Activated T-helper 9 cell treated with anti-CD3 and anti-CD28 coated beads, Interleukin-2, amount 50 U/mL, for 16 hours (primary cell): ENCODE measurements around the gene RASSF7.
"Not testable (repeated sequence)": the region's sequence is repeated elsewhere in the genome, so short reads cannot be mapped to it uniquely, and the experiment has no call there.

ENCODE experiments used
- DNase-seq: peaks from one replicate; pipeline ENCODE4 v3.0.0-alpha.2; 2020; ENCODE audit warnings: low read depth

The RASSF7 gene

DNA sequence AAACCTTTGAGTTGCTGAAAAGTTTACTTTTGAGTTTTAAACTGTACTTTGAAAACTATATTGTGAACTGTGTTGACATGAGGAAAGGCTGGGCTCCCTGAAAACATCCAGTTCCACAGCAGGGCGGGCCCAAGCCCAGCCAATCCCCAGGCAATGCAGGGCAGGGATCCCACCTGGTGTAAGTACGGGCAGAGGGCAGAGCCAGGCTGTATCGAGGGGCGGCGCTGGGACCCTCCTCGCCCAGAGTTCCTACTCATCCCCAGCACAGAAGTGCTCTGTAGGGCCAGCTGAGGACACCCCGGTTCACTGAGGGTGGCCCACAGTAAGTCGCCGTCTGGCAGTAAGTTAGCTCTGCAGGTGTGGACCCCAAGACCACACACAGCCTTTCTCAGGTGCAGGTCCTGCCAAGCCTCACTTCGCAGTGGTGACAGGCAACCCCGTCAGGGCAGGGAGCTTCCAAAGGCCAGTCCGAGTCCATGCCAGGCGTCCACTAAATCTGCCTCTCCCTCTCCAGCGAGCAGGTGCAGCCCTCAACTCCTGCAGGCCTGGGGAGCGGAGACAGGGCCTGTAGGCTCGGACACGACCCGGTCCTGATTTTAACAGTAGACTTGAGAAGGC, 6.3 kb downstream of the RASSF7 start:
- no peak for DNase-seq

DNA sequence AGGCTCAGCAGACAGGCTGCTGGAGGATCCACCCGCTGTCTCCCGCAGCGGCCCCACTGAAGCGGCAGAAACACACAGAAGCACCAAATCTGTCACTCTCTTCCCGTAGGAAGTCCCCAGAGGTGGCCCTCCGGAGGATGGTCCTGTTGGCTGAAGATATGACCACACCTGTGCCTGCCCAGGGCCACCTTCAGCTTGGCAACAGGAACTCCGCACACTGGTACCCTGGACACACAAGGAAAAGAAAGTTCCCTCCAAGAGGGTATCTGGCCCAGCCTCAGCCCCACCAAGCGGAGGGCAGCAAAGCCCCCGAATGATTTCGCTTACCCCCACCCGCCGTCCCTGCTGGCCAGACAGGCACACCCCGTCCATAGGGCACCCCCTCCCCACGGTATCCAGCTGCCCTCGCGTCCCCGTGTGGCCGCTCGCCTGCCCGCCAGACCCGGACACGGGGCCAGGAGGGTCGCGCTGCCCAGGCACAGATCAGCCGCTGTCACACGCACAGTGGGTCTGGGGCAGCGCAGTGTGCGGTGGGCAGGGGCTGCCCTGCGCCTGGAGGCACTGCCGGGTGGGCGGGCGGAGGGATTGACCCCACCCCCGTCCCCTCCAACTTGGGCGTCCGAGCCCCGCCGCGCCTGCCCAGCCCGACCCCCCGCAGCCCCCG, 7.0 kb downstream of the RASSF7 start:
- DNase-seq: no peak

DNA sequence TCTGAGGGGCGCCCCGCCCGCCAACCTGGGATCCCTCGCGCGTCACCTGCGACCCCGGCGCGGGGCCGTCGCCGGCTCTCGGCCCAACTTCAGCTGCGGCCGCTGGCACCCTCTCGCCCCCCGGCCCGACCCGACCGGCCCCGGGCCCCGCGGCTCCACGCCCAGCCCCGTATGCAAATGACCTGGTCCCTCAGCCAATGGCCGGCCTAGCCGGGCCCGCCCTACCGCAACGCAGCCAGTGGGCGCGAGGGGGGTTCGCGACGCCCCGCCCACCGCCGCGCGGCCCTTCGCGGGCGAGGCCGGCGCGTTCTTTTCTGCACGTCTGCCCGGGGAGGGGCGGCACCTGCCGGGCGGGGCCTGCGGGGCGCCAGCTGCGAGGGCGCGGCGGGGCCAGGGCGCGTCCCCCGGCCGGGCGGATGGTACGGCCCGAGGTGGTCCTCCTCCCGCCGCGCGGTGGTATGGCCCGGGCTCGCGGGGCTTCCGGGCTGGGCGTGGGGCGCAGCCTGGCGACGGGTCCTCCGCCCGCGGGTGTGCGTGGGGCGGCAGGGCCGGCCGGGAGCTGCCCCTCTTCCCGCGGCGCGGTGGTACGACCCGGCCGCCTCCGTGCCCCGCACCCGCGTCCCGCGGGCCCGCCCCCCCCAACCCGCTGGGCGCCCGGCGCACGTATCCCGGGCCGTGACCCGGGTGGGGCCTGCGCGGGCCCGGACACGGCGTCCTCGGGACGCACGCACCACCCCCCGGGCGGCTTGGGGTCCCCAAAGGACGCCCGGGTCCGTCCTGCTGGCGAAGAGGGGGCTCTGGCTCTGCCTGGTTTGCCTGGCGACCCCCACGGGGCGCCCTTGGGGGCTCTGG, 7.8 kb downstream of the RASSF7 start:
- DNase-seq: peak; percentile 86

DNA sequence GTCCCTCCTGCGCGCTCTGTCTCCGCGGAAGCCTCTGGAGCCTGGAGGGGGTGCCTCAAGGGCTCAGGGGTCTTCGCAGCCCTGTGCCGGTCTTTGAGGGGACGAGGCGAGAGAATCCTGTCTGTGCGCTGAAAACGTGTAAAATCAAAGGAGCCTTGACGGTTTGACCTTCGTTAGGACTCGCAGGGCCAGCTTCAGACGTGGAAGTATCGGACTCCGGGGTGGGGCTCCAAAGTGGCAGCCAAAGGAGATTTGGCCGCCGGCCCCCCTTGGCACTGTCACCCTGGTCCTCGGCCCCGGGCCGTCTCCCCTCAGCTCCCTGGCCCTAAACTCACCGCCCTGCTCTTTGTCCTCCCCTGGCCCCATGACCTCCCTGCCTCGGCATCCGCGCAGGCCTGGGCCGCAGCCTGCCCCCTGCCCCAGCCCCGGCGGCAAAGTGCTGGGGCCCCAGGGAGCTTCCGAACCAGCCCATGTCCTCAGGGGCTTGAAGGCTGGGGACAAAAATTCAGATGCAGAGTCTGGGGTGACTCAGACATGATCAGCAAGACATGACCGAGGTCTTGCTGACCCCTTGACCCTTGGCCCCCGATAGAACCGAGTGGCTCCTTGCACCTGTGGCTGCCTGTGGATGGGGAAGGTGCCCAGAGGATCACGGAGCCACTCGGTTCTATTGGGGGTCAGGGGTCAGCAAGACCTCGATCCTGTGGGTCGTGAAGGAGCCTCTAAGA, 8.6 kb downstream of the RASSF7 start:
- no peak for DNase-seq

DNA sequence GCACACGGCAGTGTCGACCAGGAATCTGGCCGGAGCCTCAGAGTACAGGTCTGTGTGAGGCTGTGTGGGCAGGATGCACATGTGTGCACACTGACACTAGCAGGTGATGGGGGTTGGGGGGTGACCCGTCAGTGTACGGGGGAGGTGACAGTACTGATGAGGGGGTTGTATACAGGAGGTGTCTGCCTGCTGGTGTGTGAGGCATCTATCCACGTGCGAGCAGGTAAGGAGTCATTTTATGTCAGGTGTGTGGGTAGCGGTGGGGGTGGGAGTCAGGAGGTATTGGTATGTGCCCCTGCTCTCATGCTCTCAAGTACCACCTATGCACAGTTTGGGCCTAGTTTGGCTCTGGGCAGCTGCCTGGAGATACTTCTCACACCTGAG, 11.0 kb downstream of the RASSF7 start:
- DNase-seq: no peak

DNA sequence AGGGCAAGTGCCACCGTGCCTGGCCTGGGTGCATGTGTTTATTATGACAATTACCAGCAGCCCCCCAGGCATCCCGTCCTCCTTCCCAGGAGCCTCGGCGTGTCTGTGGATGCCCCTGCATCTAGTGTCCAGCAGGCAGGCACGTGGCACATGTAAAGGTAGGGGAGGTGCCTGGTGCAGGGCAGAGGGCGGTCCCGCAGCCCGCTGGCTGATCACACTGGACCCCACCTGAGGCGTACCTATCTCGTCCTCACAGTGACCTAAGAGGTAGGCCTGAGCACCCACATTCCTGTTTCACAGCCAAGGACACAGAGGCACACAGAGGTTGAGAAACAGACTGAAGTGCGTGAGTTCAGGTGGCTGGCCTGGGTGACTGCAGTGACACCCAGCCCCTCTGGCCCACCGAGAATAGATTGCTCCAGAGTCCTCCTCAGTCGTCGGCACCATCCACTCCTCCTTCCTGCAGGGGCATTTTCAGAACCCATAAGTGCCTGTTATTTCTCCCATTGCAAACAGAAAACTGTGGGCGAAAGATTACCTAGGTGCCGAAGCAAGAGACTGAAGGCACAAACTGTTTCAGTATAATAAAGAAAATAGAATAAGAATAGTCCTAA, 12.5 kb downstream of the RASSF7 start:
- DNase-seq: no peak

DNA sequence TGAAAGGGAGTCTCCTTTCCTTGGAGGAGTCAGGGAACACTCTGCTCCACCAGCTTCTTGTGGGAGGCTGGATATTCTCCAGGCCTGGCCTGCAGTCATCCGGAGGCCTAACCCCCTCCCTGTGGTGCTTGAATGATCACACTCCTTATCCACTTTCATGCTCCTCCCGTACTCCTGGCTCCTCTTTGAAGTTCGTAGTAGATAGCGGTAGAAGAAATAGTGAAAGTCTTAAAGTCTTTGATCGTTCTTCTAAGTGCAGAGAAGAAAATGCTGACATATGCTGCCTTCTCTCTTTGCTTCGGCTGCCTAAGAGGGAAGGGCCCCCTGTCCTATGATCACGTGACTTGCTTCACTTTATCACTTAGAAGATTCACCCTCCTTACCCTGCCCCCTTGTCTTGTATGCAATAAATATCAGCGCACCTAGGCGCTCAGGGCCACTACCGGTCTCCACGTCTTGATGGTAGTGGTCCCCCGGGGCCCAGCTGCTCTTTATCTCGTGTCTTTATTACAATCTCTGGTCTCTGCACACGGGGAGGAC, 13.3 kb downstream of the RASSF7 start:
- DNase-seq: not testable (repeated sequence)

DNA sequence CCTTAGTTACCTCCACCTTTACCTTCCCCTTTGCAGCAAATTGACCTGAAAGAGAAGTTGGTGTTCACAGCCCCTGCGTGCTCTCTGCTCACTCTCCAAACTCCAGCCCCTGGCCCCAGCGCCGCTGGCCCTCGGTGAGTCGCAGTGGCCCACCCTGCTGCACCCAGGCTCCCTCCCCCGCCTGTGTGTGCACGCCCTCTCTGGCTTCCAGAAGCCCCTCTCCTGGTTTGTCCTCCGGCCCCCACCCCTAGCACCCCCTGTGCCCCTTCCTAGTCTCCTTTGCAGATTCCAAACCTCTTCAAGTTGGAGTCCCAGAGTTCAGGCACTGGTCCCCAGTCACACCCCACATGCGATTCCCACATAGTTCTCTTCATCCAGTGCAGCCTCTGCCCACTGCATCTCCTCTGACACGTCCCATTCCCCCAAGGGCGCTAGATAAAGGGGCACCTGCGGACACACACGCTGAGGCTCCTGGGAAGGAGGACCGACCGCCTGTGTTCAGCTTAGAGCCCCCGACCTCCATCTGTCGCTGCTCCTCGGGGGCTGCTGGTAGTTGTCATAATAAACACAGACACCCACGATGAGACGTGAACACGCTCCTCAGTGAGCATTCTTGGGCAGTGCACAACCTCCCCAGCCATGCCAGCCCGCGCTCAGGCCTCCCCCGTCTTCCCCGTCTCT, 14.0 kb downstream of the RASSF7 start:
- DNase-seq: no peak

DNA sequence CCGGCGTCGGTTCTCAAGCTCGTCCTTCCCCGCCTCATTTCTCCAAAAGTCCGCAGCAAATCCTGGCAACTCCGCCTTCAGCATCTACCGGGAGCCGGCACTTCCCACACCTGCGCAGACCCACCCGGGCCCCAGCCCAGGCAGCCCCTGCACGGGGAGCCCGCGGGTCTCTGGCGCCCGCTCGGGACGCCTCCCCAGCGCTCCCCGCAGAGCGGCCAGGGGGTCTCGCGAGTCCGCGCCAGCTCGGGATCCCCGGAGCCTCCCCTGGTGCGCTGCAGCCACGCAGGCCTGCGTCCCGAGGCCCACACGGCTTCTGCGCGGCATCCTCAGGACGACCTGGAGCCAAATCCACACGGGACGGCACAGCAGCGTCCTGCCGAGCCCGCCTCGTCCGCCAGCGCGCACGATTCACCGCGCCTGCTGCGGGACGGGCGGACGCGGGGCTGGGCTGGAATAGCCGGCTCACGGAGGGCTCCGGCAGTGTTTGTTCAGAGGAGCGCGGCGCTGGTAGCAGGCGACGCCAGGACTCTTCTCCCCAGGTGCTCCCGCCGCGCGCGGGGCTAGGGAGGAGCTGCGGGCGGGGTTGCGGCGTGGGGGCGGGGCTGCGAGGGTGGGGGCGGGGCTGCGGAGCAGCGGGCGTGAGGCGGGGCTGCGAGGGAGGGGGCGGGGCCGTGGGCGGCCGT, 14.7 kb downstream of the RASSF7 start:
- DNase-seq: no peak

DNA sequence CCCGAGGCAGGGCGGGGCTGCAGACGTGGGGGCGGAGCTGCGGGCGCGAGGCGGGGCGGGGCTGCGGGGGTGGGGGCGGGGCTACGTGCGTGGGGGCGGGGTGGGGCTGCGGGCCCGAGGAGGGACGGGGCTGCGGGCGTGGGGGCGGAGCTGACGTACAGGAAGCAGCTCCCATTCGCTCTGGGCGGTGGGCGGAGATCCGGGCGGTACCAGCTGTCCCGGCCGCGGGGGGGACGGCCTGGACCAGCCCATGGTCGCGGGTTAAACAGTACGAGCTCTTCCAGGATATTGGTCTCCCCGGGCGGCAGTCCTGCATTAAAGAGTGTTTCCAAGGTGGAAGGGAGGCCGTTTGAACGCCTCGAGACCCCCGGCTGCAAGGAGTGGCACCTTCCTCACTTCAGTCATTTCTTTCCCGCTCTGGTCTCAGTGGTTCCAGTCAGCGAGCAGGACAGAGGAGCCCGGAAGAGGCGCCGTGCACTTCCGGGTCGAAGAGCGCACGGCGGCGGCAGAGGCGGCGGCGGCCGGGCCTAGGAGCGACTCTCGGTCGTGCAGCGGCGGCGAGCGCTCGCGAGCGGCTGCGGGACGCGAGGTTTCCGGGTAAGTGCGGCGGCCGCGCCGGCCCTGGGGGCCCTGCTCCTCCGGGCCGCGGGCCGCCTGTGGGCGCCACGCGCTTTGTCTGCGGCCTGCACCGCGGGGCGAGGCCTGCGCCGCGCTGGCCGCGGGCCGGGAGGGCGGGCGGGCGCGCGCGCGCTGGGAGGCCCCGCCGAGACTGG, 15.4 kb downstream of the RASSF7 start, which contains the start of gene PHRF1:
Gene PHRF1 (plus strand): TSS at position 475 of the 773 bp plus-strand sequence. CDS start 5,043 bp downstream, outside the sequence.
- peak; percentile 91 for DNase-seq

DNA sequence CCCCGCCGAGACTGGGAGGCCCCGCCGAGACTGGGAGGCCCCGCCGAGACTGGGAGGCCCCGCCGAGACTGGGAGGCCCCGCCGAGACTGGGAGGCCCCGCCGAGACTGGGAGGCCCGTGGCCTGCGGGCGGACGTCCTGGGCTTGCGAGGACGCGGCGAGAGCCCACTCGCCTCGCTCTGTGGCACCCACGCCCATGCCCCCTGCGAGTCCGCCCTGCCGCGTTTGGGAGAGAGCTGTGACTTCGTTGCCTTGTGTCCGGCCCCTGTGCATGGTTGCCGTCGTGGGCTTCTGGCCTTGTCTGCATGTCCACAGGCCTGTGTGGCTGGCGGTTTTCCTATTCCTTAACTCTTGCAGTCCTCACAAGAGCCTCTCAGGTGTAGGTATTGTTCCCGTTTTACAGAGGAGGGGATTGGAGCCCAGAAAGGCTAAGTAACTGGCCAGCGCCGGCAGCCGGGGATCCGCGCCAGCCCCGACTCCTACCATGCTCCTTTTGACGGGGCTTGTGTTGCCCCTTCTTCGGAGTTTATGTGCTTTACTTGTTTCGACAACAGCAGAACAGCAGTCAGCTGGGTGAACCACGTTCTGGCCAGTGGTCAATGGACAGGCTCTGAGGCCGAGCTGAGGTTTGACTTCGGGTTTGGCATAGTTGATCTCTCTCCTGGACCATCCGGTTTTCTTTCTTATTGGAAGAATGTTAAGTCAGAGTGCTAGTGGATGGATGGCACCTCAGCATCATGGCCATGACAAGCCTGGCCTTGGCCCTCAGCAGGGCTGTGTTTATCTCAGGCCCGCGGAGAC, 16.2 kb downstream of the RASSF7 start:
- no peak for DNase-seq

DNA sequence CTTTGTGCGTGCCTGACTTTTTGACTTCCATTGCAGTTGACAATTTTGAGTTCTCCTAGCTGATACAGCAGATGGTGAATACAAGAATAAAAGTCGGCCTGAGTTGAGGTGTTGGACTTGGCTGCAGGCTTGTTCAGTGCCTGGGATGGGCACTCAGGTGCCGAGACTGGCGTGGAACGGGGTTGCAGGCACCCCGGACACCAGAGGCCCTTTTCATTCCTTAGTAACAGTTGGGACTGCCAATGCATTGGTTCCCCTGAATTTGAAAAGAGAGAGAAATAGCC, 16.8 kb downstream of the RASSF7 start:
- DNase-seq: no peak

DNA sequence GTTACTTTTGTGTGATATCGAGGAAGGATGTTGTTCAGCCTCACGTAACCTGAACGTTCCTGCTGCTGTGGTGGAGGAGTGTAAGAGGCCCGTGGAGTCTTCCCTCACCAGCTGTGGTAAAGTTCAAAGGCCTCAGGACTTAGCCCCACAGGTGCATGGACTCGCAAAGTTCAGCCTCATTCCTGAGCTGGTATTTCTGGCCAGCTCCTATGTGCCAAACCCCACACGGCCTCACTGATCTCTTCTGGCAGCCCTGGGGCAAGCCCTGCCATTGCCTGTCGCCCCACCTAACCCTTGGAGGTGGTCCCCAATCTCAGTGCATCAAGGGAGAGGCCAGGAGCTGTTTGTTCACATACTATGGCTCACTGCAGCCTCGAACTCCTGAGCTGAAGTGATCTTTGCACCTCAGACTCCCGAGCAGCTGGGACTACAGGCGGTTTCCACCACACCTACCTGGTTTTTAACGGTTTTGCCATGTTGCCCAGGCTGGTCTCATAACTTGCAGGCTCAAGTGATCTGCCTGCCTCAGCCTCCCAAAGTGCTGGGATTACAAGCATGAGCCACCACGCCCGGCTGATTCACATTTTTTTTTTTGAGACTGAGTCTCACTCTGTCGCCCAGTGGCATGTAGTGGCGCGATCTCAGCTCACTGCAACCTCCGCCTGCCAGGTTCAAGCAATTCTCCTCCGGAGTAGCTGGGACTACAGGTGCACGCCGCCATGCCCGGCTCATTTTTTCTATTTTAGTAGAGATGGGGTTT, 17.7 kb downstream of the RASSF7 start:
- DNase-seq: no peak

DNA sequence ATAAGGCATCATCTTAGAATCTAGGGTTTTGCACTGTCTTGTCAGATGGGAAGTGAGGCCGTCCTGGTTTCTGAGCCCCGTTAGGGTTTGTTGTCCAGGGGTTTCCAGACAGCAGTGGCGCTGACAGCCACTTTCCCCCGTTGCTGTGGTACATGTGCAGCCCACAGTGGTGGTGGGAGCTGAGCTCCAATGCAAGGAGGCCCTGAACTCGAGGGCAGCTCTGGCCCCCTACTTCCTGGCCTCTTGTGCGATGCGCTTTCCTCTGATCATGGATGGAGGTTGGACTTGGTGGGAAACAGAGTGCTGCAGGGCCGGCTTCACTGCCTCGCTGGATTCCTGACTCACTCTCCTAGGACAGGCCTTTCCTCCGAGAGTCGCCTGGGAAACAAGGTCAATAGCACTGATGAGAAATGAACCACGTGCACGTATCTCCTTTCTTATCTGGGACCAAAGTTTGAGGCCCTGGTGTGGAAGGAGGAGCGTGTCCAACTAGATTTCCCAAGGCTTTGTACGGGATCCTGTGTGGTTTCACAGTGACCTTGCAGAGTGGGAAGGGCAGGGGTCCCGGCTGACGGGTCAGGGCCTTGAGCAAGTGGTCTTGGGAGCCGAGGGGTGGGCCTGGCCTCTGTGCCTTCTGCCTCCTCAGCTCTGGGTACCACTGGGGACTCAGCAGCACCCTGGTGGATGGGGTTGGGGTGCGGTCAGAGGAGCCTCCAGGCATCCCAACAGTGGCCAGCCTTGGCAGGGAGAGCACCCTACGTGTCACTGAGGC, 19.2 kb downstream of the RASSF7 start:
- no peak for DNase-seq

DNA sequence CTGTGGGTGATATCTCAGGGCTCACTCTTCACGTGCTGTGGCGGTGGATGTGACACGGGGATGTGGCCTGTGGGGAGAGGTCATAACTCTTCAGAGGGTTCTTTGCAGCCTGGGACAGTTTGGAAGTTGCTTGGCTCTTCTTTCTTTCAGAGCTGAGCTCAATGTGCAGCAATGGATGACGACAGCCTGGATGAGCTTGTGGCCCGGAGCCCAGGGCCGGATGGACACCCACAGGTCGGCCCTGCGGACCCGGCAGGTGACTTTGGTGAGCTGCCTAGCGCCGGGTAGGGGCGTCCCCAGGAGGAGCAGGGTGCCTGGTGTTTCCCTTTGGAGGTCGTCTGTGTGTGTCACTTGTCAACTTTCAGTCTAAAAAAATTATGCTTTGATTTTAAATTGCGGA, 20.6 kb downstream of the RASSF7 start:
- no peak for DNase-seq

DNA sequence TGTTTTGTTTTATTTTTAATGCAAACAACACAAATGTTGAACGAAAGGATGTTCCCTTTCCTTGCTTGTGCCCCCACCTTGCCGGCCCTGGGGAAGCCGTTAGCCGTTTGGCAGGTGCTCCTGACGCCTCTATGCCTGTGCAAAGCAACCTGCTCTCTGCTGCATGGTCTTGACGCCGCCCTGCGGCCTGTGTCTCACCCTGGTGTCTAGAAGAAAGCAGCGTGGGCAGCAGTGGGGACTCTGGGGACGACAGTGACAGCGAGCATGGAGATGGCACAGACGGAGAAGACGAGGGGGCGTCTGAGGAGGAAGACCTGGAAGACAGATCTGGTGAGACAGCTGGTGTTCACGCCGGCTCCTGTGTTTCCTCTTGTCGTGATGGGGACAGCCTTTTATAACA, 21.0 kb downstream of the RASSF7 start:
- no peak for DNase-seq

DNA sequence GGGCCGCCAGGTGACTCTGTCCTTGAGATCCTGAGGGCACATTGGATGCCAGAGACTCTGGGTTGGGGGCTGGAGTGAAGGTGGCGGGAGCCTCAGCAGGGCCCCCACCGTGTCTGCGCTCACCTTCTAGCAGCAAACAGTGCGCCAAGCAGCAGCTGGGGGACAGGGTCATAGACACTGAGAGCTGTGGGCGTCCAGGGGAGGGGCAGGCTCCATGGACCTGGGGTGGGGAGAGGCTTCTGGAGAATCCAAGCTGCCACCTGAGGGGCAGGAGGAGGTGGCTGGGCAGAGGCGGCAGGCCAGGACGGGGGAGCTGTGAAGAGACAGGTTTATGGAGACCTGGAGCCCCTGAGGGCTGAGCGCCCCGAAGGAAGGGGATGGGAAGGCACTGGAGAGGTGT, 23.5 kb downstream of the RASSF7 start:
- DNase-seq: no peak
